A673 (cell line): ENCODE measurements around the gene NAA15.

Experiments used
- CTCF ChIP-seq: fragments of 300-800, 200-600 bp; sonication (generic); conservative IDR thresholded peaks from 2 replicates; pipeline ENCODE4 v1.5.1; 2017; ENCODE audit warnings: low read depth, mild to moderate bottlenecking, antibody characterized with exemption, low read length, moderate library complexity, mixed read lengths
- EZH2 ChIP-seq: fragments of 200-600 bp; sonication (generic); IDR thresholded peaks from 2 replicates; pipeline ENCODE4 v1.6.1; 2017; ENCODE audit warnings: borderline replicate concordance, low read depth, mild to moderate bottlenecking, mixed read lengths, antibody characterized with exemption, low read length; ENCODE audit not compliant: poor library complexity, severe bottlenecking

DNA sequence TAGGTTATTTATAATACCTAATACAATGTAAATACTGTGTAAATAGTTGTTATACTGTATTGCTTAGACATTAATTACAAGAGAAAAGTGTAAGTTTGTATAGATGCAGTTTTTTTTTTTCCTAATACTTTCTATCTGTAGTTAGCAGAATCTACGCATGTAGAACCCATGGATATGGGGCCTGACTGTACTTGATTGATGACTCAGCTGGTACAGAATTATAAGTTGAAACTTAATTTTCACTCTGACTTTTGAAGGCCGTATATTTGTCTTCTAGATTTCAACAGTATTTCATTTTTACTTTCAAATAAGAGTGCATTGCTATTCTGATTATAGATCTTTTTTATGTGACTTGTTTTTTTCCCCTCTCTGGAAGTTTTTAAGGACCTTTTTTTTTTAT is 31.7 kb downstream of the NAA15 start:
- no peak for TF ChIP-seq CTCF
- no peak for TF ChIP-seq EZH2
